ENCODE data around the gene ARSA.
"Not testable (repeated sequence)": the region's sequence is repeated elsewhere in the genome, so short reads cannot be mapped to it uniquely, and the experiment has no call there.

Gene ARSA

GRCh38 chr22:50627642-50628542 is at the start of gene ARSA:
ARSA (minus strand) TSS chr22:50628152; CDS start chr22:50627779, 373 bp downstream.
- DNase-seq (ENCODE audit: low read depth): peak; percentile 81

- DNase-seq (ENCODE audit: low read depth): no peak
These were observed 48.9 kb upstream of the ARSA start for GRCh38 chr22:50676661-50677492.

GRCh38 chr22:50676180-50676636 is 48.3 kb upstream of the ARSA start:
- no peak for DNase-seq (ENCODE audit: low read depth)

- DNase-seq (ENCODE audit: low read depth): no peak
These were observed 47.7 kb upstream of the ARSA start for GRCh38 chr22:50675553-50676179.

GRCh38 chr22:50674606-50675552 is 46.9 kb upstream of the ARSA start:
- DNase-seq (ENCODE audit: low read depth): no peak

GRCh38 chr22:50674130-50674500 is 46.2 kb upstream of the ARSA start:
- no peak for DNase-seq (ENCODE audit: low read depth)

- no peak for DNase-seq (ENCODE audit: low read depth)
These were observed 45.5 kb upstream of the ARSA start for GRCh38 chr22:50673231-50674129.

- DNase-seq (ENCODE audit: low read depth): no peak
These were observed 44.7 kb upstream of the ARSA start, which contains the start of gene SHANK3 for GRCh38 chr22:50672471-50673230. SHANK3 (plus strand) TSS chr22:50672823.

GRCh38 chr22:50672041-50672440 is 44.1 kb upstream of the ARSA start:
- DNase-seq (ENCODE audit: low read depth): no peak

- DNase-seq (ENCODE audit: low read depth): no peak
These were observed 43.7 kb upstream of the ARSA start for GRCh38 chr22:50671641-50672040.

GRCh38 chr22:50670914-50671538 is 43.1 kb upstream of the ARSA start:
- no peak for DNase-seq (ENCODE audit: low read depth)

GRCh38 chr22:50670513-50670912 is 42.6 kb upstream of the ARSA start:
- DNase-seq (ENCODE audit: low read depth): no peak

- DNase-seq (ENCODE audit: low read depth): no peak
These were observed 37.8 kb upstream of the ARSA start for GRCh38 chr22:50665738-50666137.

- no peak for DNase-seq (ENCODE audit: low read depth)
These were observed 37.3 kb upstream of the ARSA start for GRCh38 chr22:50665212-50665611.

GRCh38 chr22:50660306-50660705 is 32.4 kb upstream of the ARSA start:
- DNase-seq (ENCODE audit: low read depth): no peak

GRCh38 chr22:50659711-50660110 is 31.8 kb upstream of the ARSA start:
- DNase-seq (ENCODE audit: low read depth): not testable (repeated sequence)

- DNase-seq (ENCODE audit: low read depth): no peak
These were observed 30.0 kb upstream of the ARSA start for GRCh38 chr22:50657925-50658324.

- peak; percentile 50 for DNase-seq (ENCODE audit: low read depth)
These were observed 28.4 kb upstream of the ARSA start for GRCh38 chr22:50656122-50657070.

All from iris pigment epithelial cell (primary cell).